Measurements from ENCODE around the gene DUOXA2.

The DUOXA2 gene

DNA sequence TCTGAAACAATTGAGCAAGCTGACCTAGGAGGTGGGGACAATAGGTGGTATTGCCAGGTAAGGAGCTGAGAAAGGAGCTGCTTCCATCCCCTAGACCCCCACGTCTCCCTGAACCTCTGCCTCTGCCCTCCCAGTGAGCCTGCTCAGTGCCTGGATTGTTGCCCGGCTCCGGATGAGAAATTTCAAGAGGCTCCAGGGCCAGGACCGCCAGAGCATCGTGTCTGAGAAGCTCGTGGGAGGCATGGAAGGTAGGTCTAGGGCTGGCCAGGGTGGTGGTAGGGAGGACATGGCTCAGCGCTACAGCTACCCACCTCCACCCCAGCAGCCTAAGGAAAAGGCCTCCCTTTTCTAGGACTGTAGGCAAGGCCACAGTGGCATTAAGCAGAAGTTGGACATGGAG is 28.9 kb downstream of the DUOXA2 start:
- H3K9ac ChIP-seq (ENCODE audit: low read length), result no peak overlapping the region
- H3K27me3 ChIP-seq (ENCODE audit: insufficient read depth, low read length), result no peaks in the 10 kb centered on the region
- no peak overlapping the region for H3K27ac ChIP-seq (ENCODE audit: low read depth, low read length, poor library complexity, severe bottlenecking)
- no peaks in the 10 kb centered on the region for H3K79me2 ChIP-seq (ENCODE audit: insufficient read depth, low read length)
- no peaks in the 10 kb centered on the region for H3K4me1 ChIP-seq (ENCODE audit: insufficient read depth, low read length, severe bottlenecking)
- H2AFZ ChIP-seq (ENCODE audit: low read length), result no peak overlapping the region
- H3K9me2 ChIP-seq (ENCODE audit: low read depth, low read length), result no peaks in the 10 kb centered on the region
- H4K20me1 ChIP-seq (ENCODE audit: insufficient read depth, low read length), result no peaks in the 10 kb centered on the region
- no peaks in the 10 kb centered on the region for H3F3A ChIP-seq (ENCODE audit: insufficient read depth, low read length)
- no peaks in the 10 kb centered on the region for H3K36me3 ChIP-seq (ENCODE audit: insufficient read depth, low read length)
- H3K4me3 ChIP-seq (ENCODE audit: low read depth, low read length, poor library complexity, severe bottlenecking), result no peak overlapping the region
- no peak overlapping the region for H3K4me2 ChIP-seq (ENCODE audit: low read length)
- H3K9me3 ChIP-seq (ENCODE audit: low read length), result no peaks in the 10 kb centered on the region
- TF ChIP-seq EZH2 (IDR thresholded peaks at IDR 0.05; ENCODE audit: borderline replicate concordance, low read length), result no peak
- TF ChIP-seq, protein P1, sequence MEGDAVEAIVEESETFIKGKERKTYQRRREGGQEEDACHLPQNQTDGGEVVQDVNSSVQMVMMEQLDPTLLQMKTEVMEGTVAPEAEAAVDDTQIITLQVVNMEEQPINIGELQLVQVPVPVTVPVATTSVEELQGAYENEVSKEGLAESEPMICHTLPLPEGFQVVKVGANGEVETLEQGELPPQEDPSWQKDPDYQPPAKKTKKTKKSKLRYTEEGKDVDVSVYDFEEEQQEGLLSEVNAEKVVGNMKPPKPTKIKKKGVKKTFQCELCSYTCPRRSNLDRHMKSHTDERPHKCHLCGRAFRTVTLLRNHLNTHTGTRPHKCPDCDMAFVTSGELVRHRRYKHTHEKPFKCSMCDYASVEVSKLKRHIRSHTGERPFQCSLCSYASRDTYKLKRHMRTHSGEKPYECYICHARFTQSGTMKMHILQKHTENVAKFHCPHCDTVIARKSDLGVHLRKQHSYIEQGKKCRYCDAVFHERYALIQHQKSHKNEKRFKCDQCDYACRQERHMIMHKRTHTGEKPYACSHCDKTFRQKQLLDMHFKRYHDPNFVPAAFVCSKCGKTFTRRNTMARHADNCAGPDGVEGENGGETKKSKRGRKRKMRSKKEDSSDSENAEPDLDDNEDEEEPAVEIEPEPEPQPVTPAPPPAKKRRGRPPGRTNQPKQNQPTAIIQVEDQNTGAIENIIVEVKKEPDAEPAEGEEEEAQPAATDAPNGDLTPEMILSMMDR (IDR thresholded peaks at IDR 0.05; ENCODE audit: low read length), result no peak

DNA sequence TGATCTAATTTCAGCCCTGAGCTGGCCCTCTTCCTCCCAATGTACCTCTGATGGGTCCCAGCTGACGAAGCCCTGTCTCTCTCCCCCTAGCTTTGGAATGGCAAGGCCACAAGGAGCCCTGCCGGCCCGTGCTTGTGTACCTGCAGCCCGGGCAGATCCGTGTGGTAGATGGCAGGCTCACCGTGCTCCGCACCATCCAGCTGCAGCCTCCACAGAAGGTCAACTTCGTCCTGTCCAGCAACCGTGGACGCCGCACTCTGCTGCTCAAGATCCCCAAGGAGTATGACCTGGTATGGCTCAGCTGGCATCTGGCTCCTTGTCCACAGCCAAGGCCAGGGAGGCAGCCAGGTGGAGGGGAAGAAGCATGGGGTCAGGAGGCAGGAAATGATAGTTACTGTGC is 29.8 kb downstream of the DUOXA2 start:
- H3K9ac ChIP-seq (ENCODE audit: low read length), result no peak overlapping the region
- no peak overlapping the region for H3K4me3 ChIP-seq (ENCODE audit: low read depth, low read length, poor library complexity, severe bottlenecking)
- H3K36me3 ChIP-seq (ENCODE audit: insufficient read depth, low read length), result no peaks in the 10 kb centered on the region
- H3K79me2 ChIP-seq (ENCODE audit: insufficient read depth, low read length), result no peaks in the 10 kb centered on the region
- no peaks in the 10 kb centered on the region for H3F3A ChIP-seq (ENCODE audit: insufficient read depth, low read length)
- H3K9me2 ChIP-seq (ENCODE audit: low read depth, low read length), result no peaks in the 10 kb centered on the region
- H3K27me3 ChIP-seq (ENCODE audit: insufficient read depth, low read length), result no peaks in the 10 kb centered on the region
- no peaks in the 10 kb centered on the region for H3K4me1 ChIP-seq (ENCODE audit: insufficient read depth, low read length, severe bottlenecking)
- no peak overlapping the region for H3K4me2 ChIP-seq (ENCODE audit: low read length)
- H4K20me1 ChIP-seq (ENCODE audit: insufficient read depth, low read length), result no peaks in the 10 kb centered on the region
- no peak overlapping the region for H2AFZ ChIP-seq (ENCODE audit: low read length)
- no peaks in the 10 kb centered on the region for H3K9me3 ChIP-seq (ENCODE audit: low read length)
- no peak overlapping the region for H3K27ac ChIP-seq (ENCODE audit: low read depth, low read length, poor library complexity, severe bottlenecking)
- no peak for TF ChIP-seq EZH2 (IDR thresholded peaks at IDR 0.05; ENCODE audit: borderline replicate concordance, low read length)
- TF ChIP-seq, protein P1 (IDR thresholded peaks at IDR 0.05; ENCODE audit: low read length), result no peak

DNA sequence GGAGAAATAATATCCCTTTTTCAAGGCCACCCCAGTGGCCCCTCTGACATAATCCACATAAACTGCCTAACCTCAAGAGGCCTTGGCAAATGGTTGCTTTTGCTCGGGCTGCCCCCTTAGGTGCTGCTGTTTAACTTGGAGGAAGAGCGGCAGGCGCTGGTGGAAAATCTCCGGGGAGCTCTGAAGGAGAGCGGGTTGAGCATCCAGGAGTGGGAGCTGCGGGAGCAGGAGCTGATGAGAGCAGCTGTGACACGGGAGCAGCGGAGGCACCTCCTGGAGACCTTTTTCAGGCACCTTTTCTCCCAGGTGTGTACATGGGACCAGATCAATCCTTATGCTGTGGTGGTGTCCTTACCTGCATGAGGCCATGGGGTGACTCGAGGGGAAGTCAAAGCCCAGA is 30.6 kb downstream of the DUOXA2 start:
- Histone ChIP-seq H4K20me1 (ENCODE audit: insufficient read depth, low read length) (no peaks in the 10 kb centered on the region), H3K79me2 (ENCODE audit: insufficient read depth, low read length) (no peaks in the 10 kb centered on the region)

More for the DNA sequence above, 30.6 kb downstream of the DUOXA2 start:
- Histone ChIP-seq H3K9me2 (ENCODE audit: low read depth, low read length) (no peaks in the 10 kb centered on the region), H3K4me2 (ENCODE audit: low read length) (no peak overlapping the region), H3F3A (ENCODE audit: insufficient read depth, low read length) (no peaks in the 10 kb centered on the region), H3K27ac (ENCODE audit: low read depth, low read length, poor library complexity, severe bottlenecking) (no peak overlapping the region), H3K36me3 (ENCODE audit: insufficient read depth, low read length) (no peaks in the 10 kb centered on the region), H3K27me3 (ENCODE audit: insufficient read depth, low read length) (no peaks in the 10 kb centered on the region), H2AFZ (ENCODE audit: low read length) (no peak overlapping the region), H3K4me3 (ENCODE audit: low read depth, low read length, poor library complexity, severe bottlenecking) (no peak overlapping the region), H3K4me1 (ENCODE audit: insufficient read depth, low read length, severe bottlenecking) (no peaks in the 10 kb centered on the region), H3K9me3 (ENCODE audit: low read length) (no peaks in the 10 kb centered on the region), H3K9ac (ENCODE audit: low read length) (no peak overlapping the region)
- TF ChIP-seq EZH2 (IDR thresholded peaks at IDR 0.05; ENCODE audit: borderline replicate concordance, low read length), result no peak
- TF ChIP-seq, protein P1 (IDR thresholded peaks at IDR 0.05; ENCODE audit: low read length), result no peak

All from OCI-LY1 (cell line).